GM12864 (cell line): Measurements from ENCODE around the gene PPP1R1A.

Experiments used
- DNase-seq: peaks from one replicate; pipeline ENCODE4 v3.0.0-alpha.2; 2011; ENCODE audit warnings: low read depth
- H3K4me3 ChIP-seq: 2 replicates; pipeline ENCODE4 v1.5.1; 2011; ENCODE audit warnings: mild to moderate bottlenecking, low read depth, low read length, control low read depth
- TF ChIP-seq, protein P1 (sequence below): IDR thresholded peaks from 2 replicates; pipeline ENCODE4 v1.5.1; 2011; ENCODE audit warnings: low read depth, mild to moderate bottlenecking, moderate library complexity, low read length, control low read depth, inconsistent platforms; ENCODE audit errors: missing control alignments

Gene PPP1R1A, protein sequence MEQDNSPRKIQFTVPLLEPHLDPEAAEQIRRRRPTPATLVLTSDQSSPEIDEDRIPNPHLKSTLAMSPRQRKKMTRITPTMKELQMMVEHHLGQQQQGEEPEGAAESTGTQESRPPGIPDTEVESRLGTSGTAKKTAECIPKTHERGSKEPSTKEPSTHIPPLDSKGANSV

DNA sequence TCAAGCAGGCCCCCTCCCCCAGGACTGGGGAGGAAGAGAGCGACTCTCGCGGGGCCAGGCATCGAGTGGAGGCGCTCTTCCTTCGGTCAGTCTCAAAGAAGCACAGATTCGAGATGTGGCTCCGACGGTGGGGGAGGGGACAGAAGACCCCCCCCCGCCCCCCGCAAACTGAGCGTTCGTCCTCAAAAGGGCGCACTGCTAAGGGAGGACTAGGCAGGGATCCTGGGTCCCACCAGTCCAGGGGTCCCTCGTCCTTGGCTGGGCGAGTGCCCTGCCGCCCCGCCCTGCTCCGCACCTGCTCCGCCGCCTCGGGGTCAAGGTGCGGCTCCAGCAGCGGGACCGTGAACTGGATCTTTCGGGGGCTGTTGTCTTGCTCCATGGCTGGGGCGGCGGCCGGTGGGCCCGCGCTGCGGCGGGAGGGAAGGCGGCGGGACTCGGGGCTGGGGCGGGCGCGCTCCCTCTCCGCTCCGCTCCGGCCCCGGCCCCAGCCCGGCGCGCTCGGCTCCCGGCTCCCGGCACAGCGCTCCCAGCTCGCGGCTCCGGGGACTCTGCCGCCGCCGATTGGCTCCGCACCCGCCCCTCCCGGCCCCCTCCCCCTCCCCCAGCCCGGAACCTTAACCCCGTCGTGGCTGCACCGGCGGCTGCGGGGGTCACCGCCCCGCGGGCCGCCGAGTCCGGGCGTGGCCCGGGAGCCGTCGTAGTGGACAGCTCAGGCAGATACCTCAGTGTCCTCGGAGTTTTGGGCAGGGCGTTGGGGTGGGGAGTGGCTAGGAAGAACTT is at the start of gene PPP1R1A:
PPP1R1A (minus strand) TSS at position 550 of the 780 bp plus-strand sequence; CDS start at position 379, 171 bp downstream.
- DNase-seq, result no peak
- TF ChIP-seq, protein P1, sequence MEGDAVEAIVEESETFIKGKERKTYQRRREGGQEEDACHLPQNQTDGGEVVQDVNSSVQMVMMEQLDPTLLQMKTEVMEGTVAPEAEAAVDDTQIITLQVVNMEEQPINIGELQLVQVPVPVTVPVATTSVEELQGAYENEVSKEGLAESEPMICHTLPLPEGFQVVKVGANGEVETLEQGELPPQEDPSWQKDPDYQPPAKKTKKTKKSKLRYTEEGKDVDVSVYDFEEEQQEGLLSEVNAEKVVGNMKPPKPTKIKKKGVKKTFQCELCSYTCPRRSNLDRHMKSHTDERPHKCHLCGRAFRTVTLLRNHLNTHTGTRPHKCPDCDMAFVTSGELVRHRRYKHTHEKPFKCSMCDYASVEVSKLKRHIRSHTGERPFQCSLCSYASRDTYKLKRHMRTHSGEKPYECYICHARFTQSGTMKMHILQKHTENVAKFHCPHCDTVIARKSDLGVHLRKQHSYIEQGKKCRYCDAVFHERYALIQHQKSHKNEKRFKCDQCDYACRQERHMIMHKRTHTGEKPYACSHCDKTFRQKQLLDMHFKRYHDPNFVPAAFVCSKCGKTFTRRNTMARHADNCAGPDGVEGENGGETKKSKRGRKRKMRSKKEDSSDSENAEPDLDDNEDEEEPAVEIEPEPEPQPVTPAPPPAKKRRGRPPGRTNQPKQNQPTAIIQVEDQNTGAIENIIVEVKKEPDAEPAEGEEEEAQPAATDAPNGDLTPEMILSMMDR, result no peak
- no peak within 1 kb of the TSS for H3K4me3 ChIP-seq

GRCh38 chr12:54634795-54635194 is 46.3 kb upstream of the PPP1R1A start, which contains the start of gene LACRT:
Gene LACRT, minus strand, starts transcription at chr12:54634895. Its CDS starts 54 bp downstream, at chr12:54634841.
- H3K4me3 ChIP-seq, result no peak within 1 kb of the TSS
- TF ChIP-seq, protein P1, result no peak
- DNase-seq, result no peak

DNA sequence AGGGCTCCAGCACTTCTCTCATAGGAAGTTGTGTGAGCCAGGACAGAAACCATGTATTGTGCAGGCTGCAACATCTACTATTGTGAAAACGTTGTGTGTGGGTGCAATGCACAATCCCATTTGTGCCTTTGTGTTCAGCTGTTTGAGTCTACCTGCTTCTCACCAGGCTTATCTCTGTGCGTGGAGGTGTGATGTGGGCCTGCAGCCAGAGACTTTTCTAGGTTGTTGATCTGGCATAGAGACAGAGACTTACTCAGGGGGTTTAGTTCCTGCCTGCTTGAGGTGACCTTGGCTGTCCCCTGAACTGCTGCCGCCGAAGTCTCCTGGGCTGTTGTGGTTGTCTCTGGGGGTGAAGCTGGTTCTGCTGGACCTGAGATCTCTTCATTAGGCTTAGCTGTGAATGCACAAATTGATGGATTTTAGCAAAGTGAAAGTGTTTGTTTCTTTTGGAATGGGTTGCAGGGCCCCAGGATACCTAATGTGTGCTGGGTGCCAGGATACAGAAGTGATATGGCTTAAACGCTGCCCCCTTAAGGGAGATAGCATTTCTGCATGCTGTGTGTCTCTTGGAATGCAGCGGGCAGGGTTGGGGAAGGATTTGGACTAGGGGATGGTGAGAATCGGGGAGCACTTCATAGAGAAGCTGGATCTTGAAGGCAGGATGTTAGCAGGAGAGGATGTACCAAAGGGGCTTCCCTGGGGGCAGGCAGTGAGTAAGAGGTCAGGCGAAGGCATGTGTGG is 43.7 kb upstream of the PPP1R1A start:
- TF ChIP-seq, protein P1, result peak; percentile 11
- DNase-seq, result no peak
- H3K4me3 ChIP-seq, result no peak overlapping the region

DNA sequence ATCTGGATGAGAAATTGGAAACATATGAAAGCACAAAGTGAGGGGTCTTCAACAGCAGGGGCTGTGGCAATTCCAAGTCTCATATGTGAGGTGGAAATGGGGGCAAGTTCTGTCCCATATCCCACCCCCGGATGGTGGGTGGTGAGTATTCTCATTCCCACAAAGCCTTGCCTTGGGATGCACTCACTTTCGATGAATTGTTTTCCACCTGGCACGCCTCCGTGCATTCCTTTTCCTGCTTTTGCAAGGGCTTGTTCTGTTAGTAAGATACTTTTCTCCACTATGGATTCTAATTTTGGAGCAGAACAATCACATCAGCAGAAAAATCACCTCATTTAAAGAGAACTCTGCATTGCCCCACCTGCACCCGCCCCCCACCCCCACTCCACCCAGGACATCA is 43.1 kb upstream of the PPP1R1A start:
- TF ChIP-seq, protein P1, result no peak
- no peak for DNase-seq
- no peak overlapping the region for H3K4me3 ChIP-seq

- TF ChIP-seq, protein P1, result no peak
- H3K4me3 ChIP-seq, result no peak overlapping the region
- DNase-seq, result no peak
Observed at GRCh38 chr12:54629925-54630324, 41.5 kb upstream of the PPP1R1A start.

DNA sequence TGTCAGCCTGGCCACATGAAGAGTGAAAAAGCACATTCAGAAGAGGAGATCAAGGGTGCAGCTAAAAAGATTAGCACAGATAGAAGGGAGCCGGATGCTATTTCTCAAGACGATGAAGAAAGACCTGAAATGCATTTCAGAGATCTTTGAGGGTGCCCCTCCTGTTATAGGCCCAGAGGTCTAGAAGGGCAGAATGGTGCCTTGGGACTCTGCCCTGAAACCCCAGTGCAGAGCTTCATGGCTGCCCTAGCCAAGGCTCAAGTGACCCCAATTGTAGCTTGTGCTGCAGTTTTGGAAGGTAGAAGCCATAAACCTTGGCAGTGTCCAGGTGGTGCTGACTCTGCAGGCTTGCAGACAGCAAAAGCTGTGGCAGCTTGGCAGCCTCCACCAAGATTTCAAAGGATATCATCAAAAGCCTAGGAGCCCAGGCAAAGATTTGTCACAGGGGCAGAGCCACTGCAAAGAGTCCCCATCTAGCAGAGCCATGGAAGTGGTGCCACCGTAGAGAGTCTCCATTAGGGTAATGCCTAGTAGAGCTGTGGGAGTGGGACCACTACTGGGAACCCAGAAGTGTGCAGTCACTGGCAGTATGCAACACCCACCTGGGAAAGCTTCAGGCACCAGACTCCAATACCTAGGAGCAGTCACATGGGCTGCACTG is 39.9 kb upstream of the PPP1R1A start:
- TF ChIP-seq, protein P1, result no peak
- DNase-seq, result no peak
- no peak overlapping the region for H3K4me3 ChIP-seq
